Measurements from ENCODE around the gene KPNA6. TPM values are rescaled to one million over a fixed set of nuclear protein-coding genes. Genes with fewer than 3 reads are reported as not detected.
A peak's percentile ranks its signal among the peaks of the same experiment; 100 is the strongest.

KPNA6 gene
- total and polyA plus RNA-seq, 9 of the 15 experiments (the other 6 are each of a cell fraction or from before 2014, with no cell fraction given) = 20.1 to 54.6 (median 32.2) TPM

DNA sequence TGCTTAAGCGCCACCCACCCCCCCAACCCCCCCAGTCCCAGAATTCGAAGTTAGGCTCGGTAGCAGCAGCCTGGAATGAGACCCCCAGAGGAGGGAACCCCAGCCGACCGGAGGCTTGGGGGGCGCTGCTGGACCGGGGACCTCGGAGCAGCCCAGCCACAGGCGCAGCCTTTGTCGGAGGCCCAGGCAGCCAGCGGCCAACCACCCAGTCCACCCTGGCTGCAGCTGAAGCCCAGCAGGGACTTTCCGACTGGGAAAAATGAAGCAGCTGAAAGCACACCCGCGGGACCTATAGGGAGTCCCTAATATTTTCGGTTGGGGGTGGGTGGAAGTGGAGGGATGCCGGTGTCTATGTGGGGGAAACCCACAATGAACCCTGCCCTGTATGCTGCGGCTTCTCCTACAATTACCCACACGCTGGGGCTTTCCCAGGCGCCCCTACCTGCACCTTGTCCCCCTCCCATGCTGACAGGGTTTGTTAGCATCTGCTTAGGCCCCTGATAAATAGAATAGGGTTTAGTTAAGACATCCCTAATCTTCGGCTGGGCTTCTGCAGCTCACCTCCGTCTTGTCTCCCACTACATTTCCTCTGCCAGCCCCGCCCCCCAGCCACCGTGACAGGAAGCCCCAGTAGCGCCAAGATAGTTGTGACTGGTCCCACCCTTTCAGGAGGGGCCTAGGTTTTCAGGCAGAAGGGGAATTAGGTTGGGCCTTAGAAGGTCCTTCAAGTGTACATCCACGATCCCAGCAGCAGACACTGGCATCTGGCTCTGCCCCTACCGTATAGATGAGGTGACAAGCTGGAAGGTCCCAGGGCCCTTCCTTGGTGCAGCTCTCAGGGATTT lies 93.4 kb downstream of the KPNA6 start (continued):
- TF ChIP-seq, protein P1, sequence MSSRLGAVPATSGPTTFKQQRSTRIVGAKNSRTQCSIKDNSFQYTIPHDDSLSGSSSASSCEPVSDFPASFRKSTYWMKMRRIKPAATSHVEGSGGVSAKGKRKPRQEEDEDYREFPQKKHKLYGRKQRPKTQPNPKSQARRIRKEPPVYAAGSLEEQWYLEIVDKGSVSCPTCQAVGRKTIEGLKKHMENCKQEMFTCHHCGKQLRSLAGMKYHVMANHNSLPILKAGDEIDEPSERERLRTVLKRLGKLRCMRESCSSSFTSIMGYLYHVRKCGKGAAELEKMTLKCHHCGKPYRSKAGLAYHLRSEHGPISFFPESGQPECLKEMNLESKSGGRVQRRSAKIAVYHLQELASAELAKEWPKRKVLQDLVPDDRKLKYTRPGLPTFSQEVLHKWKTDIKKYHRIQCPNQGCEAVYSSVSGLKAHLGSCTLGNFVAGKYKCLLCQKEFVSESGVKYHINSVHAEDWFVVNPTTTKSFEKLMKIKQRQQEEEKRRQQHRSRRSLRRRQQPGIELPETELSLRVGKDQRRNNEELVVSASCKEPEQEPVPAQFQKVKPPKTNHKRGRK (tag; IDR thresholded peaks at IDR 0.05) = no peak
- TF ChIP-seq TAF1 (IDR thresholded peaks at IDR 0.05; ENCODE audit: control insufficient read depth, extremely low read depth, insufficient read depth, low read length, severe bottlenecking) (peak; percentile 73), EZH2 (IDR thresholded peaks at IDR 0.05; ENCODE audit: borderline replicate concordance, low read depth, low read length) (no peak), TCF7 (IDR thresholded peaks at IDR 0.05; ENCODE audit: borderline replicate concordance) (no peak), MAFG (tag; conservative IDR thresholded peaks at IDR 0.05) (no peak), ZBTB7A (IDR thresholded peaks at IDR 0.05; ENCODE audit: borderline replicate concordance, control insufficient read depth, low read depth, low read length) (peak; percentile 16), ZNF589 (CRISPR knock-in tag; IDR thresholded peaks at IDR 0.05; ENCODE audit: low read depth) (no peak), FOXA3 (CRISPR knock-in tag; conservative IDR thresholded peaks at IDR 0.05 in 1 of 2, IDR thresholded peaks at IDR 0.05 in 1 of 2) (no peak), KDM4B (IDR thresholded peaks at IDR 0.05; ENCODE audit: borderline replicate concordance in 2 of 2, low read depth in 1 of 2) (peak in 1 of 2 experiments; percentile 24; a peak in 1 of 4 replicates), PPARD (CRISPR knock-in tag; IDR thresholded peaks at IDR 0.05) (no peak), MXI1 (IDR thresholded peaks at IDR 0.05; ENCODE audit: low read depth, low read length) (no peak), MEIS2 (IDR thresholded peaks at IDR 0.05; ENCODE audit: partially characterized antibody) (no peak), RFX1 (IDR thresholded peaks at IDR 0.05) (no peak), CBFA2T3 (IDR thresholded peaks at IDR 0.05) (no peak), ZNF76 (CRISPR knock-in tag; IDR thresholded peaks at IDR 0.05; ENCODE audit: borderline replicate concordance) (no peak), POLR3A (IDR thresholded peaks at IDR 0.05; ENCODE audit: borderline replicate concordance, extremely low read depth, insufficient read depth, insufficient read length) (no peak), ZNF75A (CRISPR knock-in tag; IDR thresholded peaks at IDR 0.05) (no peak)
- TF ChIP-seq, protein P2, sequence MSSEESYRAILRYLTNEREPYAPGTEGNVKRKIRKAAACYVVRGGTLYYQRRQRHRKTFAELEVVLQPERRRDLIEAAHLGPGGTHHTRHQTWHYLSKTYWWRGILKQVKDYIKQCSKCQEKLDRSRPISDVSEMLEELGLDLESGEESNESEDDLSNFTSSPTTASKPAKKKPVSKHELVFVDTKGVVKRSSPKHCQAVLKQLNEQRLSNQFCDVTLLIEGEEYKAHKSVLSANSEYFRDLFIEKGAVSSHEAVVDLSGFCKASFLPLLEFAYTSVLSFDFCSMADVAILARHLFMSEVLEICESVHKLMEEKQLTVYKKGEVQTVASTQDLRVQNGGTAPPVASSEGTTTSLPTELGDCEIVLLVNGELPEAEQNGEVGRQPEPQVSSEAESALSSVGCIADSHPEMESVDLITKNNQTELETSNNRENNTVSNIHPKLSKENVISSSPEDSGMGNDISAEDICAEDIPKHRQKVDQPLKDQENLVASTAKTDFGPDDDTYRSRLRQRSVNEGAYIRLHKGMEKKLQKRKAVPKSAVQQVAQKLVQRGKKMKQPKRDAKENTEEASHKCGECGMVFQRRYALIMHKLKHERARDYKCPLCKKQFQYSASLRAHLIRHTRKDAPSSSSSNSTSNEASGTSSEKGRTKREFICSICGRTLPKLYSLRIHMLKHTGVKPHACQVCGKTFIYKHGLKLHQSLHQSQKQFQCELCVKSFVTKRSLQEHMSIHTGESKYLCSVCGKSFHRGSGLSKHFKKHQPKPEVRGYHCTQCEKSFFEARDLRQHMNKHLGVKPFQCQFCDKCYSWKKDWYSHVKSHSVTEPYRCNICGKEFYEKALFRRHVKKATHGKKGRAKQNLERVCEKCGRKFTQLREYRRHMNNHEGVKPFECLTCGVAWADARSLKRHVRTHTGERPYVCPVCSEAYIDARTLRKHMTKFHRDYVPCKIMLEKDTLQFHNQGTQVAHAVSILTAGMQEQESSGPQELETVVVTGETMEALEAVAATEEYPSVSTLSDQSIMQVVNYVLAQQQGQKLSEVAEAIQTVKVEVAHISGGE (CRISPR knock-in tag; IDR thresholded peaks at IDR 0.05) = no peak
